Measurements from ENCODE around the gene AKR1B15.
A peak's percentile ranks its signal among the peaks of the same experiment; 100 is the strongest.

AKR1B15 gene

DNA sequence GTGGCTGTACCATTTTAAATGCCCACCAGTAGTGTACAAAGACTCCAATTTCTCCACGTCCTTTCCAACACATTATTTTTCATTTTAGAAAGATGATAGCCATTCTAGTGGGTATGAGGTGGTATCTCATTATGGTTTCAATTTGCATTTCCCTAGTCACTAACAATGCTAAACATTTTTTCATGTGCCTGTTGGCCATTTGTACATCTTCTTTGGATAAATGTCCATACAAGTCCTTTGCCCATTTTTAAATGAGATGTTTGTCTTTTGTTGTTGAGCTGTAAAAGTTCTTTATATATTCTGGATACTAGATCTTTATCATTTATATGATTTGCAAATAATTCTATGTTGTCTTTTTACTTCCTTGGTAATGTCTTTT, 78.9 kb downstream of the AKR1B15 start:
- FAIRE-seq = peak; percentile 40
- TF ChIP-seq TAF1 (IDR thresholded peaks at IDR 0.05; ENCODE audit: borderline replicate concordance, low read depth, low read length) (no peak), POLR2A (IDR thresholded peaks at IDR 0.05; ENCODE audit: low read depth, low read length) (no peak), POLR2AphosphoS5 (IDR thresholded peaks at IDR 0.05; ENCODE audit: low read depth, low read length) (no peak)

DNA sequence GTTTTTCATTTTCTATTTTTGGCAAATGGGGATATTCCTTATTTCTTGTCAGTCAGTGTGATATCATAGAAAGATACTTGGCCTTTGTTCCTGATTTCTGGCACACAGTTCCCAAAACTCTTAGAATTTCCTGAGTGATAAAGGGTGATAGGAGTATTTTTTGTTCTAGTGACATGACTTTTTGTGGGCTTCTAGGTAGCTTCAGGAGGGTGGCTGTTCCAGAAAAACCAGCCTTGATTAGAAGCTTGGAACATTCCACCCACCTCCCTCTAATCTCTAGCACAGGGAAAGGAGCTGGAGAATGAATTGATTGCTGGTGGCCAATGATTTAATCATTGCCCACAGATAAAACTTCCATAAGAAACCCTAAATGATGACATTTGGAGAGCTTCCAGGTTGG, 80.5 kb downstream of the AKR1B15 start:
- no peak for FAIRE-seq

More for the DNA sequence above, 78.9 kb downstream of the AKR1B15 start:
- no peak for DNase-seq (ENCODE audit: insufficient read length)

More for the DNA sequence above, 80.5 kb downstream of the AKR1B15 start:
- TF ChIP-seq POLR2A (IDR thresholded peaks at IDR 0.05; ENCODE audit: low read depth, low read length) (no peak), POLR2AphosphoS5 (IDR thresholded peaks at IDR 0.05; ENCODE audit: low read depth, low read length) (no peak), TAF1 (IDR thresholded peaks at IDR 0.05; ENCODE audit: borderline replicate concordance, low read depth, low read length) (no peak)
- no peak for DNase-seq (ENCODE audit: insufficient read length)

Measured in GM12892 (cell line).